Activated CD8-positive, alpha-beta memory T cell treated with anti-CD3 and anti-CD28 coated beads, Interleukin-2, amount 50 U/mL, for 48 hours (primary cell): ENCODE data around the gene CTAG2.
"Not testable (repeated sequence)": the region's sequence is repeated elsewhere in the genome, so short reads cannot be mapped to it uniquely, and the experiment has no call there.

Experiments
- DNase-seq: peaks from one replicate; pipeline ENCODE4 v3.0.0-alpha.2; 2020

Gene CTAG2

GRCh38 chrX:154653413-154653812 lies at the start of gene CTAG2:
CTAG2 (minus strand) TSS chrX:154653579; CDS start chrX:154653515, 64 bp downstream.
- not testable (repeated sequence) for DNase-seq

GRCh38 chrX:154698630-154699248 lies 45.4 kb upstream of the CTAG2 start:
- DNase-seq = no peak

- DNase-seq = no peak
These were observed 43.3 kb upstream of the CTAG2 start for GRCh38 chrX:154696676-154697045.

GRCh38 chrX:154695911-154696675 lies 42.7 kb upstream of the CTAG2 start:
- no peak for DNase-seq

- no peak for DNase-seq
These were observed 40.0 kb upstream of the CTAG2 start for GRCh38 chrX:154693394-154693793.

GRCh38 chrX:154690438-154690837 lies 37.1 kb upstream of the CTAG2 start:
- not testable (repeated sequence) for DNase-seq

- not testable (repeated sequence) for DNase-seq
These were observed 18.7 kb upstream of the CTAG2 start for GRCh38 chrX:154672084-154672483.

GRCh38 chrX:154670848-154671247 lies 17.5 kb upstream of the CTAG2 start:
- DNase-seq = not testable (repeated sequence)

- no peak for DNase-seq
These were observed 8.5 kb upstream of the CTAG2 start for GRCh38 chrX:154661899-154662298.

- DNase-seq = no peak
These were observed 7.8 kb upstream of the CTAG2 start for GRCh38 chrX:154661170-154661569.

GRCh38 chrX:154660541-154660940 lies 7.2 kb upstream of the CTAG2 start:
- no peak for DNase-seq

GRCh38 chrX:154658957-154659356 lies 5.6 kb upstream of the CTAG2 start:
- DNase-seq = no peak

- no peak for DNase-seq
These were observed 4.8 kb upstream of the CTAG2 start for GRCh38 chrX:154658187-154658586.

- DNase-seq = no peak
These were observed 3.9 kb upstream of the CTAG2 start for GRCh38 chrX:154657226-154657805.

- no peak for DNase-seq
These were observed 2.4 kb upstream of the CTAG2 start for GRCh38 chrX:154655786-154656185.

GRCh38 chrX:154655346-154655745 lies 2.0 kb upstream of the CTAG2 start:
- no peak for DNase-seq

GRCh38 chrX:154654925-154655324 lies 1.5 kb upstream of the CTAG2 start:
- DNase-seq = no peak

GRCh38 chrX:154654372-154654771 lies 993 bp upstream of the CTAG2 start:
- DNase-seq = no peak

GRCh38 chrX:154653048-154653401 lies 354 bp downstream of the CTAG2 start:
- DNase-seq = no peak

- DNase-seq = no peak
These were observed 900 bp downstream of the CTAG2 start for GRCh38 chrX:154652311-154653047.

GRCh38 chrX:154650221-154650510 lies 3.2 kb downstream of the CTAG2 start:
- DNase-seq = no peak

GRCh38 chrX:154649503-154650220 lies 3.7 kb downstream of the CTAG2 start:
- no peak for DNase-seq

GRCh38 chrX:154648931-154649330 lies 4.4 kb downstream of the CTAG2 start:
- DNase-seq = no peak
